22Rv1 (cell line): ENCODE data around the gene CFAP73.
A peak's percentile ranks its signal among the peaks of the same experiment; 100 is the strongest.

Experiments
- ZFX ChIP-seq: fragments of 450-650 bp; IDR thresholded peaks from 2 replicates; pipeline ENCODE4 v1.6.1; 2017; ENCODE audit warnings: antibody characterized with exemption, borderline replicate concordance
- TF ChIP-seq, protein P1 (sequence below): fragments of 450-650 bp; IDR thresholded peaks from 2 replicates; pipeline ENCODE4 v1.5.1; 2017; ENCODE audit warnings: mild to moderate bottlenecking

DNA sequence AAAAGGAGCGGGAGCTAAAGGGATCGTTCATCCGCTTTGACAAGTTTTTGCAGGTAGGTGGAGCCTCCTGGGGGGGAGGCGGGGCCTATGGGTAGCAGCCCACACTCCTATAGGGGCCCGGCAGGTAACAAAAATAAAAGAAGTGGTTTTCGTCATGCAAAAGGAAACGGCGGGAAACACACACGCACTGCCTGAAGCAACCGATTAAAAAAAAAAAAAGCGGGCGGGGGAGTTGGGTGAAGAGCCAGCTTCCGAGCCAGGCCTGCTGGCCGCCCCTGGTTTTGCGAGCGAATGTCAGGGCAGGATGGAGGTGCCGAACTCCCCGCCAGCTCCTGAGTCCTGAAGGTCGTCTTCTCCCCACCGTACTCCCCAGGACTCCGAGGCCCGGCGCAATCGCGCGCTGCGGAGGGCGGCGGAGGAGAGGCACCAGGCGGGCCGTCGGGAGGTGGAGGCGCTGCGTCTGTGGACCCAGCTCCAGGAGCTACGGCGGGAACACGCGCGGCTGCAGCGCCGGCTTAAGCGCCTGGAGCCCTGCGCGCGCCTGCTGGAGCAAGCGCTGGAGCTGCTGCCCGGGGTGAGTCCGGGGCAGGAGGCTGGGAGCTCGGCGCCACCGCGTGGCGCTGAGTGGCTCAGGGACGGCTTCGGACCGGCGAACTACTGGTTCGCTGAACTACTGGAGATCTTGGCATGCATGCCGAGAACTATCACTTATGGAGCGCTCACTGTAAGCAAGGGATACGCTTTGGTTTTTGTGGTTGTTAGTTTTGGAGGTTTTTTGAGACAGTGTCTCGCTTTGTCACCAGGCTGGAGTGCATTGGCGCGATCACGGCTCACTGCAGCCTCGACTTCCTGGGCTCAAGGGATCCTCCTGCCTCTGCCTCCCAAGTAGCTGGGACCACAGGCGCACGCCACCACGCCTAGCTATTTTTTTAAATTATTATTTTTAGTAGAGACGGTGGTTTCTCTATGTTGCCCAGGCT is 3.6 kb downstream of the CFAP73 start:
- TF ChIP-seq, protein P1, sequence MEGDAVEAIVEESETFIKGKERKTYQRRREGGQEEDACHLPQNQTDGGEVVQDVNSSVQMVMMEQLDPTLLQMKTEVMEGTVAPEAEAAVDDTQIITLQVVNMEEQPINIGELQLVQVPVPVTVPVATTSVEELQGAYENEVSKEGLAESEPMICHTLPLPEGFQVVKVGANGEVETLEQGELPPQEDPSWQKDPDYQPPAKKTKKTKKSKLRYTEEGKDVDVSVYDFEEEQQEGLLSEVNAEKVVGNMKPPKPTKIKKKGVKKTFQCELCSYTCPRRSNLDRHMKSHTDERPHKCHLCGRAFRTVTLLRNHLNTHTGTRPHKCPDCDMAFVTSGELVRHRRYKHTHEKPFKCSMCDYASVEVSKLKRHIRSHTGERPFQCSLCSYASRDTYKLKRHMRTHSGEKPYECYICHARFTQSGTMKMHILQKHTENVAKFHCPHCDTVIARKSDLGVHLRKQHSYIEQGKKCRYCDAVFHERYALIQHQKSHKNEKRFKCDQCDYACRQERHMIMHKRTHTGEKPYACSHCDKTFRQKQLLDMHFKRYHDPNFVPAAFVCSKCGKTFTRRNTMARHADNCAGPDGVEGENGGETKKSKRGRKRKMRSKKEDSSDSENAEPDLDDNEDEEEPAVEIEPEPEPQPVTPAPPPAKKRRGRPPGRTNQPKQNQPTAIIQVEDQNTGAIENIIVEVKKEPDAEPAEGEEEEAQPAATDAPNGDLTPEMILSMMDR: peak; percentile 89
- TF ChIP-seq ZFX: no peak
